HFFc6 (cell line): Measurements from ENCODE around the gene OSER1. TPM values are rescaled to one million over a fixed set of nuclear protein-coding genes. Genes with fewer than 3 reads are reported as not detected.

Experiments
- DNase-seq: peaks from one replicate; pipeline ENCODE4 v3.0.0-alpha.2; 2018
- H3K27ac Mint-ChIP-seq: 2 replicates; pipeline ENCODE4 v1.8.0; 2020; ENCODE audit warnings: mild to moderate bottlenecking, mixed read lengths
- H3K27me3 Mint-ChIP-seq: 2 replicates; pipeline ENCODE4 v1.8.0; 2021; ENCODE audit warnings: mild to moderate bottlenecking, moderate library complexity, mixed read lengths; ENCODE audit not compliant: insufficient read depth
- H3K36me3 Mint-ChIP-seq: 2 replicates; pipeline ENCODE4 v1.8.0; 2021; ENCODE audit warnings: low read depth, mixed read lengths
- H3K4me1 Mint-ChIP-seq: 2 replicates; pipeline ENCODE4 v1.8.0; 2020; ENCODE audit warnings: low read depth, mixed read lengths
- H3K4me3 Mint-ChIP-seq: 2 replicates; pipeline ENCODE4 v1.8.0; 2020; ENCODE audit warnings: mild to moderate bottlenecking, moderate library complexity, mixed read lengths
- H3K9me3 Mint-ChIP-seq: 2 replicates; pipeline ENCODE4 v1.8.0; 2020; ENCODE audit warnings: mild to moderate bottlenecking, mixed read lengths
- CTCF ChIP-seq: fragments of 200-600 bp; sonication (generic); IDR thresholded peaks from 2 replicates; pipeline ENCODE4 v1.5.0; 2021; ENCODE audit warnings: antibody characterized with exemption, mild to moderate bottlenecking
- total RNA-seq, 6 experiments: library from RNA; stranded (reverse); fragmentation: NEBNext Ultra II Directional; extraction: Animal tissue kit (Norgen Biotek cat#: 25700); gene quantifications; 2 replicates in 1 of 6; 3 replicates in 5 of 6; pipeline ENCODE4 v1.2.3, GENCODE V29; 2021

OSER1 gene
- total RNA-seq, 6 experiments from 2014 or later: 33.1 to 38.8 (median 36.2) TPM

GRCh38 chr20:44218446-44218845 lies 7.9 kb upstream of the OSER1 start:
- no peaks in the 10 kb centered on the region for H3K36me3 Mint-ChIP-seq

GRCh38 chr20:44217342-44218092 lies 6.9 kb upstream of the OSER1 start:
- Mint-ChIP-seq H3K27me3 (no peaks in the 10 kb centered on the region; the same call in 1 of the 2 replicates), H3K4me1 (peaks cover 11% of the 10 kb centered on the region), H3K36me3 (no peaks in the 10 kb centered on the region), H3K27ac (no peak overlapping the region), H3K4me3 (no peak overlapping the region), H3K9me3 (no peaks in the 10 kb centered on the region)
- TF ChIP-seq CTCF: peak; percentile 95
- peak; percentile 50 for DNase-seq

More at GRCh38 chr20:44218446-44218845, 7.9 kb upstream of the OSER1 start:
- no peaks in the 10 kb centered on the region; the same call in 1 of the 2 replicates for H3K27me3 Mint-ChIP-seq
- no peaks in the 10 kb centered on the region for H3K9me3 Mint-ChIP-seq
- DNase-seq: no peak
- no peak overlapping the region for H3K4me3 Mint-ChIP-seq
- no peak for TF ChIP-seq CTCF
- peaks cover 11% of the 10 kb centered on the region for H3K4me1 Mint-ChIP-seq
- H3K27ac Mint-ChIP-seq: no peak overlapping the region

GRCh38 chr20:44215125-44215524 lies 4.6 kb upstream of the OSER1 start:
- peak; percentile 65 for DNase-seq
- Mint-ChIP-seq H3K4me1 (peaks cover 26% of the 10 kb centered on the region), H3K36me3 (peaks cover under 1% of the 10 kb centered on the region; the same call in 1 of the 2 replicates), H3K9me3 (no peaks in the 10 kb centered on the region), H3K27me3 (peaks cover 3% of the 10 kb centered on the region), H3K4me3 (no peak overlapping the region), H3K27ac (no peak overlapping the region)
- TF ChIP-seq CTCF: peak; percentile 90

GRCh38 chr20:44212792-44213191 lies 2.2 kb upstream of the OSER1 start:
- H3K9me3 Mint-ChIP-seq: no peaks in the 10 kb centered on the region
- peaks cover 16% of the 10 kb centered on the region for H3K36me3 Mint-ChIP-seq
- no peak for DNase-seq
- peaks cover 5% of the 10 kb centered on the region for H3K27me3 Mint-ChIP-seq
- H3K4me3 Mint-ChIP-seq: no peak overlapping the region
- peaks cover 43% of the 10 kb centered on the region for H3K4me1 Mint-ChIP-seq
- TF ChIP-seq CTCF: no peak
- no peak overlapping the region for H3K27ac Mint-ChIP-seq

GRCh38 chr20:44211177-44212039 lies 837 bp upstream of the OSER1 start:
- Mint-ChIP-seq H3K27ac (peak overlapping the region; percentile 96), H3K9me3 (no peaks in the 10 kb centered on the region), H3K27me3 (peaks cover 5% of the 10 kb centered on the region), H3K4me1 (peaks cover 50% of the 10 kb centered on the region), H3K4me3 (peak overlapping the region; percentile 98), H3K36me3 (peaks cover 30% of the 10 kb centered on the region)
- DNase-seq: peak; percentile 28
- no peak for TF ChIP-seq CTCF
